GM19238 (cell line): ENCODE measurements around the gene ARID3A.
"Not testable (repeated sequence)": the region's sequence is repeated elsewhere in the genome, so short reads cannot be mapped to it uniquely, and the experiment has no call there.

Experiments
- DNase-seq: peaks from one replicate; pipeline ENCODE4 v3.0.0; 2011; ENCODE audit warnings: low spot score; ENCODE audit not compliant: insufficient read length

ARID3A gene

GRCh38 chr19:1015782-1016646, 90.2 kb downstream of the ARID3A start:
- no peak for DNase-seq

- no peak for DNase-seq
Measured at GRCh38 chr19:1016647-1017114, 90.8 kb downstream of the ARID3A start.

- no peak for DNase-seq
Measured at GRCh38 chr19:1017115-1017905, 91.5 kb downstream of the ARID3A start.

GRCh38 chr19:1017906-1018305, 92.1 kb downstream of the ARID3A start:
- DNase-seq: no peak

DNA sequence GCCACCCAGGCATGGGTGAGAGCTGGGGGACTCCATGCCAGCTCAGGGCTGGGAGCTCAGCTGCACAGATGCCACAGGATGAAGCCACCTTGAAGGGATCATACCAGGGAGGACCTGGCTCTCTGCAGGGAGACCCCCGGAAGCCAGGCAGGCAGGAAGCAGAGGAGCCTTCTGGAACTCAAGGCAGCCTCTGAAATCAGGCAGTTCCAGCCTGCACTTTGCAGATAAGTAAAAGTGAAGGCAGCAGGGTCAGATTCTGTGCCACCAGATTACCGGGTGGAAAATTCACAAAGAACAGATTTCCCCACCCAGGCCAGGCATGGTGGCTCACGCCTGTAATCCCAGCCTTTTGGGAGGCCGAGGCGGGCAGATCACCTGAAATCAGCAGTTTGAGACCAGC, 92.6 kb downstream of the ARID3A start:
- DNase-seq: no peak

DNA sequence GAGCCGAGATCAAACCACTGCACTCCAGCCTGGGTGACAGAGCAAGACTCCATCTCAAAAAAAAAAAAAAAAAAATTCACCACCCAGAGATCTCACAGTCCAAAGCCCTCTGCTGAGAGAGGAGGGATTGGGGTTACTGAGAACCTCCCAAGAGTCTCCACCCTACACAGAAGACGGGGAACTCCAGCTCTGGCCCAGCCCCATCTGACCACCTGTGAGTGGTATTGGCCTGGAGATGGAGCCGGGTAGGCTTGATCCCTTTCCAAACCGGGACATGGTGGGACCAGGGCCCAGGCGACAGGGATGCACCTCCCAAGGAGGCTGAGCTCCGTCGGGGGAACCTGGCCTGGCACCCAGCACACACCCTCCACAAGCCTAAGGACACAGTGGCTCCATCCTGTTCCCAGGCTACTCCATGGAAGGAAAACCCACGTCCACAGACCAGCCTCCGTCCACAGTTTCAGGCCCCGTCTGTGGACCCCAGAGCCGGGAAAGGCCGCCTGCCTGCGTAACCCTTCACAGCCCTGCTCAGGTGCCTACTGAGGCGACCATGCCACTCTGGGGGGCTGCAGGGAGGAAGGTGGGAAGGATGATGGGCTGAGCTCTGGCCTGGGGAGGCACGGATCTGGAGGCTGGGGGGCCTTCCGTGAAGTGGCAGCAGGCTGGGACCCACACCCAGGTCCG, 93.2 kb downstream of the ARID3A start:
- DNase-seq: no peak

- no peak for DNase-seq
Measured at GRCh38 chr19:1019616-1019961, 93.8 kb downstream of the ARID3A start.

DNA sequence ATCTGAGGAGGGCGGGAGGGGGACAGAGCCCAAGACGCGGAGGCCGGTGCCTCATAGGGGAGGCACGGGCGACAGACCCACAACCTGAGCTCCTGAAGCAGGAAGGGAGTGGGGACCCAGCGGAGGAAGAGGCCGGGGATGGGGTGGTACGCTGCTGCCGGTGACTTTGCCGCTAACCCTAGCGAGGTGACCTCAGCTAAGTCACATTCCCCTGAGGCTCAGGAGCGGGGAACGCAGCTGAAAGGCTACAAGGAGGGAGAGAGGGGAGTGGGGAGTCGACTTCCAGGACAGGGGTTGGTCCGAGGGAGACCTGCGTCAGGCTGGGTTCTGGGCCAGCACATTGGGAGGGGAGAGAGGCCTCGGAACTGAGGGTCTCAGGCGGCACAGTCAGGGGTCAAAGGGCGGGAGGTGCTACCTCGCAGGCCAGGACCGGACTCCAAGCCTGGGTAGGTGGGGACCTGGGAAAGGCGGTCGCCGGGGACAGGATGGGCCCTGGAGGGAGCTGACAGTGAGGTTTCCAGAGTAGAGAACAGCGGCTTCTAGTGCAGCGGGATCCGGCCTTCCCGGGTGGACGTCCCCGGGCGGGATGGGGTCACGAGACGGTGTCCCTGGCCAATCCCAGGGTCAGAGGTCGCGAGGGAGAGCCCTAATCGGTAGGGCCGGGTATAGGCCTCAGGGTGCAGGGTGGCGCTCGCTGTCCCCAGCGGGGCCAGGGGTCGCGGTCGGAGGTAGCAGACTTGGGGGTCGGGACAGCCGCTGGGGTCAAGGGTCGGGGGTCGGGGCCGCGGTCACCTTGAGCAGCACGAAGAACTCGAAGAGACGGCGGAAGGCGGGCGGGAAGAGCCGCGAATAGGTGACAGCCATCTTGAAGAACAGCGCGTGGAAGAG, 94.4 kb downstream of the ARID3A start:
- DNase-seq: no peak

- DNase-seq: peak; percentile 99
Measured at GRCh38 chr19:1020868-1021425, 95.1 kb downstream of the ARID3A start, which contains the start of gene TMEM259. TMEM259 (minus strand) TSS chr19:1021123; CDS start chr19:1020996, 127 bp downstream.

GRCh38 chr19:1023883-1024188, 98.0 kb downstream of the ARID3A start:
- not testable (repeated sequence) for DNase-seq

DNA sequence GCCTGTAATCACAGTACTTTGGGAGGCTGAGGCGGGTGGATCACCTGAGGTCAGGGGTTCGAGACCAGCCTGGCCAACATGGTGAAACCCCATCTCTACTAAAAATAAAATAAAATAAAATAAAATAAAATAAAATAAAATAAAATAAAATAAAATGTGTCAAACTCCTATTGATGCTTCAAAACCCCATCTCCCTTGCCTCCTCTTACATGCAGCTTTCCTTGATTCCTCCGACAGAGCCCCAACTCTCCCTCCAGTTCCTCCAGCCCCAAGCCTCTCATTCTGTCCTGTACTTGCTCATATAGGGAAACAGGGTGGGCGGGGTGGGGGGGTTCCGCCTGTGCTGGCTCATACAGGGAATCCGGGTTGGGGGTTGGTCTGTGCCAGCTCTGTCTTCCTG, 99.2 kb downstream of the ARID3A start:
- DNase-seq: not testable (repeated sequence)
